ENCODE data around the gene AGXT2. TPM values are rescaled to one million over a fixed set of nuclear protein-coding genes. Genes with fewer than 3 reads are reported as not detected.

AGXT2 gene
- total RNA-seq, 1 donor from 2014 or later = not detected

DNA sequence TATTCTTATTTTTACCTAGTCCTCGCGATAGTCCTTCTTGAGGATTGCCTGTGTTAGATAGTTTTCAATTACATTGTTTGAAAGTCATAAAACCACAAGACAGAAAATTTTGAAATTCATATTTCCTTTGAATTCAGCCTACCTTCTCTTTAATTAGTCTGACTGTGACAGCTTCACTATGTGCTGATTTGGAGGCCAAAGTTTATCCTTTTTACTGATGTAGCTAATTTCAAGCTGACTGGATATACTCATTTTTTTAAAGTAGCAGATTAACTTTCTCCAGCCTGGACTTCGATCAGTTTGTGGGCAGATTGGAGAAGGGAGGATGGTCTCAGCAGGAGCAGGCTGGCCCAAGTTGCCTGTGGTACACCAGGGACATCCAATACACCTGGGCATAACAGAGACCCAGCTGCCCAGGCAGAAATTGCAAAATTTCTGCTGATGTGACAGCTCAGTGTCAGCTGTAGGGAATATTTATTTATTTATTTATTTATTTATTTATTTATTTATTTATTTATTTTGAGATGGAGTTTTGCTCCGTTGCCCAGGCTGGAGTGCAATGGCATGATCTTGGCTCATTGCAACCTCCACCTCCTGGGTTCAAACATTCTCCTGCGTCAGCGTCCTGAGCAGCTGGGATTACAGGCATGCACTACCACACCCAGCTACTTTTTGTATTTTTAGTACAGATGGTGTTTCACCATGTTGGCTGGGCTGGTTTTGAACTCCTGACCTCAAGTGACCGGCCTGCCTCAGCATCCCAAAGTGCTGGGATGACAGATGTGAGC lies 24.2 kb downstream of the AGXT2 start:
- no peaks in the 10 kb centered on the region for H3K36me3 Mint-ChIP-seq (ENCODE audit: unreplicated experiment)
- no peak overlapping the region for H3K4me3 Mint-ChIP-seq (ENCODE audit: unreplicated experiment)
- H3K9me3 Mint-ChIP-seq (ENCODE audit: unreplicated experiment) = no peaks in the 10 kb centered on the region
- TF ChIP-seq, protein P1, sequence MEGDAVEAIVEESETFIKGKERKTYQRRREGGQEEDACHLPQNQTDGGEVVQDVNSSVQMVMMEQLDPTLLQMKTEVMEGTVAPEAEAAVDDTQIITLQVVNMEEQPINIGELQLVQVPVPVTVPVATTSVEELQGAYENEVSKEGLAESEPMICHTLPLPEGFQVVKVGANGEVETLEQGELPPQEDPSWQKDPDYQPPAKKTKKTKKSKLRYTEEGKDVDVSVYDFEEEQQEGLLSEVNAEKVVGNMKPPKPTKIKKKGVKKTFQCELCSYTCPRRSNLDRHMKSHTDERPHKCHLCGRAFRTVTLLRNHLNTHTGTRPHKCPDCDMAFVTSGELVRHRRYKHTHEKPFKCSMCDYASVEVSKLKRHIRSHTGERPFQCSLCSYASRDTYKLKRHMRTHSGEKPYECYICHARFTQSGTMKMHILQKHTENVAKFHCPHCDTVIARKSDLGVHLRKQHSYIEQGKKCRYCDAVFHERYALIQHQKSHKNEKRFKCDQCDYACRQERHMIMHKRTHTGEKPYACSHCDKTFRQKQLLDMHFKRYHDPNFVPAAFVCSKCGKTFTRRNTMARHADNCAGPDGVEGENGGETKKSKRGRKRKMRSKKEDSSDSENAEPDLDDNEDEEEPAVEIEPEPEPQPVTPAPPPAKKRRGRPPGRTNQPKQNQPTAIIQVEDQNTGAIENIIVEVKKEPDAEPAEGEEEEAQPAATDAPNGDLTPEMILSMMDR (IDR thresholded peaks at IDR 0.05; ENCODE audit: partially characterized antibody, unreplicated experiment) = no peak
- no peaks in the 10 kb centered on the region for H3K4me1 Mint-ChIP-seq (ENCODE audit: low read depth, unreplicated experiment)
- H3K27me3 Mint-ChIP-seq (ENCODE audit: unreplicated experiment) = no peaks in the 10 kb centered on the region
- DNase-seq = no peak
- no peak overlapping the region for H3K27ac Mint-ChIP-seq (ENCODE audit: unreplicated experiment)

GRCh38 chr5:35016174-35017051 lies 31.3 kb downstream of the AGXT2 start:
- Mint-ChIP-seq H3K9me3 (ENCODE audit: unreplicated experiment) (peaks cover 4% of the 10 kb centered on the region), H3K36me3 (ENCODE audit: unreplicated experiment) (no peaks in the 10 kb centered on the region), H3K4me1 (ENCODE audit: low read depth, unreplicated experiment) (peaks cover 6% of the 10 kb centered on the region), H3K4me3 (ENCODE audit: unreplicated experiment) (no peak overlapping the region), H3K27me3 (ENCODE audit: unreplicated experiment) (no peaks in the 10 kb centered on the region), H3K27ac (ENCODE audit: unreplicated experiment) (no peak overlapping the region)
- DNase-seq = no peak
- TF ChIP-seq, protein P1 (IDR thresholded peaks at IDR 0.05; ENCODE audit: partially characterized antibody, unreplicated experiment) = no peak

- Mint-ChIP-seq H3K27ac (ENCODE audit: unreplicated experiment) (no peak overlapping the region), H3K9me3 (ENCODE audit: unreplicated experiment) (peaks cover 4% of the 10 kb centered on the region), H3K4me3 (ENCODE audit: unreplicated experiment) (no peak overlapping the region), H3K36me3 (ENCODE audit: unreplicated experiment) (no peaks in the 10 kb centered on the region), H3K27me3 (ENCODE audit: unreplicated experiment) (no peaks in the 10 kb centered on the region), H3K4me1 (ENCODE audit: low read depth, unreplicated experiment) (peaks cover 6% of the 10 kb centered on the region)
- TF ChIP-seq, protein P1 (IDR thresholded peaks at IDR 0.05; ENCODE audit: partially characterized antibody, unreplicated experiment) = no peak
- no peak for DNase-seq
These were observed 32.7 kb downstream of the AGXT2 start for GRCh38 chr5:35015063-35015462.

DNA sequence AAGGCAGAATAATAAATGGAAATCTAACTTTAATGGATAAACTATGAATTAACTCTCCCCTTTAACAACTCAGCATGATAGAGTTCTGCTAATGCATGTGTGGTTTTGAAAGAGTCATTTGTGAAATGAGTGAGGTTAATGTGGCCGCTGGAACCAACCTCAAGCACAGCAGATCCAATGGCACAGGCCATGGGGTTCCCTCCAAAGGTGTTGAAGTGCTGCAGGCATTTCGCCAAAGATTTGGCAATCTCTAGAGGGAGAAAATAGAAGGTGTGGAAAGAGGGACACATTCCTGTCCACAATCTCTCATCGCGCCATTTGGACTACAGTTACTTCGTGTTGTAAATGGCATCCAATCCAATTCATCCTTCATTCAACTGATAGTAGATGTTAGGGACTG lies 35.0 kb downstream of the AGXT2 start:
- TF ChIP-seq, protein P1 (IDR thresholded peaks at IDR 0.05; ENCODE audit: partially characterized antibody, unreplicated experiment) = no peak
- peaks cover 6% of the 10 kb centered on the region for H3K4me1 Mint-ChIP-seq (ENCODE audit: low read depth, unreplicated experiment)
- DNase-seq = no peak
- H3K27me3 Mint-ChIP-seq (ENCODE audit: unreplicated experiment) = no peaks in the 10 kb centered on the region
- H3K36me3 Mint-ChIP-seq (ENCODE audit: unreplicated experiment) = no peaks in the 10 kb centered on the region
- no peak overlapping the region for H3K27ac Mint-ChIP-seq (ENCODE audit: unreplicated experiment)
- peaks cover 4% of the 10 kb centered on the region for H3K9me3 Mint-ChIP-seq (ENCODE audit: unreplicated experiment)
- H3K4me3 Mint-ChIP-seq (ENCODE audit: unreplicated experiment) = no peak overlapping the region
